Measurements from ENCODE around the gene PEAK1.

Gene PEAK1

GRCh38 chr15:77400258-77400657 is 19.6 kb downstream of the PEAK1 start:
- DNase-seq: no peak

DNA sequence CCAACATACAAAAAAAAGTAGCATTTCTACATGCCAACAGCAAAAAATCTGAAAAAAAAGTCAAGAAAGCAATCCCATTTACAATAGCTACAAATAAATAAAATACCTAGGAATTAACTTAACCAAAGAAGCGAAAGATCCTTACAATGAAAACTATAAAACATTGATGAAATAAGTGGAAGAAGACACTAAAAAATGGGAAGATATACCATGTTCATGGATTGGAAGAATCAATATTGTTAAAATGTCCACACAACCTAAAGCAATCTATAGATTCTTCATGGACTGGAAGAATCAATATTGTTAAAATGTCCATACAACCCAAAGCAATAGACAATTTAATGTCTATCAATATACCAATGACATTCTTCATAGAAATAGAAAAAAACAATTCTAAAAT is 21.0 kb downstream of the PEAK1 start:
- no peak for DNase-seq

DNA sequence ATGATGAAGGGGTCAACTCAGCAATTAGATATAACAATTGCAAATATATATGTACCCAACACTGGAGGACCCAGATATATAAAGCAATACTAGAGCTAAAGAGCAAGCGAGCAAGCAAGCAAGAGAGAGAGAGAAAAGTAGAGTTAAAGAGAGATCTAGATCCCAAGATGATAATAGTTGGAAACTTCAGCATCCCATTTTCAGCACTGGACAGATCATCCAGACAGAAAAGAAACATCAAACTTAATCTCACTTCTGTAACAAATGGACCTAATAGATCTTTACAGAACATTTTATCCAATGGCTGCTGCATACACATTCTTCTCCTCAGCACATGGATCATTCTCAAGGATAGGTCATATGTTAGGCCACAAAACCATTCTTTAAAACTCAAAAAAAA is 23.2 kb downstream of the PEAK1 start:
- DNase-seq: no peak

- no peak for DNase-seq
Measured at GRCh38 chr15:77395013-77395774, 24.7 kb downstream of the PEAK1 start.

GRCh38 chr15:77393471-77393840 is 26.4 kb downstream of the PEAK1 start:
- DNase-seq: no peak

- DNase-seq: no peak
Measured at GRCh38 chr15:77392762-77393470, 27.0 kb downstream of the PEAK1 start.

- DNase-seq: no peak
Measured at GRCh38 chr15:77391372-77391951, 28.4 kb downstream of the PEAK1 start.

DNA sequence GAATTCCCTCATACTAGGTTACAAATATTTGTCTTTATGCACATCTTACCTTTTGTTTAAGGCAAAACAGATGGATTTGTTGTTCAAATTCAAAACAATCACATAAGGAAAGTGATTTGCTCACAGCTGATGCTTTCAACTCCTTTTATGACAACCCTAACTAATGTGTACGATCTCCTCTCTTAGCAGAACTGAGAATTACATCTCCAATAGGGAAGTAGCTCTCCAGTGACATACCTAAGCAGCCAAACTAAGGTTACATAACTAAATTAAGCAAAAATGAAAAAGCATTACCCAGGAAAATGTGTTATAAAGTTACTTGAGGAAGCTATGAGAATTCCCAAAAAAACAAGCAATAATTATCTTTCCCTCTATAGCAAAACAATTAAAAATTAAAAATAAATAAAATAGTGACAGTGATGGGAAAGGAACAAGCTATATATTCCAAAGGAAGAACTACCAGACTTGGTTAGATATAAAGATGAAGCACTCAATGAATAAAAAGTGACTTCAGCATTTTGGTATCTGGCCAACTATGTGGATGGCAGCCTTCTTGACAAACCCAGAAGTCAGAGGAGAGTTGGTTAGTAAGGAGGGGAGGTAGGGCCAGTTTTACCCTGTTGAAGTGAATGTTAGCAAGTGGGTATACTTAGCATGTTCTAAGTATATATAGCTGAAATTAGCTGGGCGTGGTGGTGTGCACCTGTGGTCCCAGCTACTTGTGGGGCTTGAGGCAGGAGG is 32.4 kb downstream of the PEAK1 start:
- no peak for DNase-seq

GRCh38 chr15:77386626-77387025 is 33.3 kb downstream of the PEAK1 start:
- no peak for DNase-seq

- no peak for DNase-seq
Measured at GRCh38 chr15:77384589-77385359, 35.1 kb downstream of the PEAK1 start.

DNA sequence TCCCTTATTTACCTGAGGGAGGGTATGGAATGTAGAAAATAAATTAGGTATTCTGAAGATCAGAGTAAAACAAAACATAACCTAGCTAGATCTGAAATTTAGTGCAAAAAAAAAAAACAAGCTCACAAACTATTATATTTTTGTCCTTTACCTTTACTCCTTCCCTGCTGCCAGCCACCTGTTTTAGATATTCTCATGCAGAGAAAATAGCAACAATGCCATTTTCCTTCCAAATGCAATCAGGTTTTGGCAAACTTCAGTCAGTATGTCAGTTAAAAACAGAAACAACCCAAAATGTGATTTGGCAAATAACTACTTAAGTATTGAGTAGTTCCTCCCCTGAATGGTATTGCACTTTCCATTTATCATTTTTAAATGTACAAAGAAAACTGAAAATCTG is 35.8 kb downstream of the PEAK1 start:
- no peak for DNase-seq

- no peak for DNase-seq
Measured at GRCh38 chr15:77380033-77380432, 39.9 kb downstream of the PEAK1 start.

DNA sequence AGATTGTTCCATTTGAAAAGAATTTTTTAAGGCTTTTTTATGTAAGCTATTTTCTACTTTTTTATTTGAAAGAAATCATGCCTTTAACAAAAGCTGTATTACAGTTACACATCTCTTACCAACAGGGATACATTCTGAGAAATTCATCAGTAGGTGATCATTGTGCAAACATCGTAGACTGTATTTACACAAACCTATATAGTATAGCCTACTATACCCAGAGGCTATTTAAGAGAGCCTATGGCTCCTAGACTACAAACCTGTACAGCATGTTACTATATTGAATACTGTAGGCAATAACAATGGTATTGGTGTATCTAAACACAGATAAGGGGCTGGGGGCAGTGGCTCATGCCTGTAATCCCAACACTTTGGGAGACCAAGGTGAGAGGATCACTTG is 43.1 kb downstream of the PEAK1 start:
- DNase-seq: no peak

- no peak for DNase-seq
Measured at GRCh38 chr15:77375133-77375532, 44.8 kb downstream of the PEAK1 start.

DNA sequence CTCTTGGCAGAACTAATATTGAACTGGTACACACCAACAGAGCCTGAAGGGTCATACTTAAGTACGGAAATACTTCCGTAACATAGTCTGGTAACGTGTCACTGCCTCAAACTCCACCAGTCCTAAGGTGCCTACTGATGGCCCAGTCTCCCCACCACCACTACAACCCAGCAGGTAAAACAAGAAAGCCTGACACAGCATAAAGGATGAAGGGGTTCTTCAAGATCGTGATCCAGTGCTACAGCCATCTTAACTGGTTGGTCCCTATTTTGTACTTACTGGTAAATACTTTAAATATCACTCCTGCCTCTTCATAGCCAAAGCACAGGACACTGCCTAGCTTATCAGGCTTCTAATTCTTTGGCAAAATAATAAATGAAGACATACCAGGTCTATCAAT is 46.5 kb downstream of the PEAK1 start:
- DNase-seq: no peak

GRCh38 chr15:77371850-77372563 is 47.9 kb downstream of the PEAK1 start:
- DNase-seq: no peak

DNA sequence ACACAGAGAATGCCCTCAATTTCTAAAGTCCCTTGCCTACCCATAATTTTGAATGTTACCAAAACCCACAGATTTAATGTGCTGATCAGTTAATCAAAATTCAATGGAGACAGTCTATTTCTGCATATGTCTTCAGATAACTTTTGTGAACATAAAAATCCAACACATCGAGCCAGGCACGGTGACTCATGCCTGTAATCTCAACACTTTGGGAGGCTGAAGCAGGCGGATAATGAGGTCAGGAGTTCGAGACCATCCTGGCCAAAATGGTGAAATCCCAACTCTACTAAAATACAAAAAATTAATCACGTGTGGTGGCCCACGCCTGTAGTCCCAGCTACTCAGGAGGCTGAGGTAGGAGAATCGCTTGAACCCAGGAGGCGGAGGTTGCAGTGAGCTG is 49.3 kb downstream of the PEAK1 start:
- no peak for DNase-seq

- DNase-seq: no peak
Measured at GRCh38 chr15:77369168-77369567, 50.7 kb downstream of the PEAK1 start.

GRCh38 chr15:77367631-77368030 is 52.3 kb downstream of the PEAK1 start:
- no peak for DNase-seq

DNA sequence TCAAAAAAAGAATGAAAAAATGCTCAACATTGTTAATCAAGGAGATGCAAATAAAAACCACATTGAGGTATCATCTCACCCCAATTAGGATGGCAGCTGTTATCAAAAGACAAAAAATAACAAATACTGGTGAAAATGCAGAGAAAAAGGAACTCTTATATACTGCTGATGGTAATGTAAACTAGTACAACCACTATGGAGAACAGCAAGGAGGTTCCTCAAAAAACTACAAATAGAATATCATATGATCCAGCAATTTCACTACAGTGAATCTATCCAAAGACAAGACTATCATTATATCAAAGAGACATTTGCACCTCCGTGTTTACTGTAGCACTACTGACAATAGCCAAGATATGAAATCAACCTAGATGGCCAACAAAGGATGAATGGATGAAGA is 58.4 kb downstream of the PEAK1 start:
- no peak for DNase-seq

DNA sequence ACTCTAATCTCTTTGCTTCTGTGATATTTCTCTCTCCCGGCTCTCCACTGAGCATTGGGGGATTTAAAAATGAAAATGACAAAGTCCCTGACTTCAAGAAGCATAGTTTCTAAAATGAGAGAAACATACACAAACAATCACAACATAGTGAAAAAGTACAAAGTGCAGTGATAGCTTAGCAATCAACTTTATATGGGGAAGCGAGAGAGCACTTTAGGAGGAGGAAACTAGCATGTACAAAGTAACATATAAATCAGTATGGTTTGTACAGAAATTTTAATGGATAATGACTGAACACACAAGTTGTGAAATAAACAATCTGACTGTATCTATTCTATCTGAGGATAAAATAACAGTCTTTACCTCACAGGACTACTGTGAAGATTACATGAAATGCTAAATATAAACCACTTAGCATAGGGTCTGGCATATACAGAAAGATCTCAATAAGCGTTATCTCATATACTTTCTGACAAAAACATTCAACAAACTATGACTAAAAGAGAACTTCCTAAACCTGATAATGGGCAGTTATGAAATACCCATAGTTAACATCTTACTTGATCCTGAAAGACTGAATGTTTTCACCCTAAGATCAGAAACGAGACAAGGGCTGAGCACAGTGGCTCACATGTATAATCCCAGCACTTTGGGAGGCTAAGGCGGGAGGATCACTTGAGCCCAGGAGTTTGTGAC is 61.2 kb downstream of the PEAK1 start:
- no peak for DNase-seq

- no peak for DNase-seq
Measured at GRCh38 chr15:77356305-77356704, 63.6 kb downstream of the PEAK1 start.

Data from NCI-H1105 (cell line).